HG03039 (cell line): Measurements from ENCODE around the gene PHOX2B.

Source experiments
- ATAC-seq: cut with Tn5 transposase; IDR thresholded peaks from one replicate; pipeline ENCODE4 v1.9.1; 2021; ENCODE audit warnings: mild to moderate bottlenecking, moderate library complexity; ENCODE audit not compliant: unreplicated experiment

PHOX2B gene

DNA sequence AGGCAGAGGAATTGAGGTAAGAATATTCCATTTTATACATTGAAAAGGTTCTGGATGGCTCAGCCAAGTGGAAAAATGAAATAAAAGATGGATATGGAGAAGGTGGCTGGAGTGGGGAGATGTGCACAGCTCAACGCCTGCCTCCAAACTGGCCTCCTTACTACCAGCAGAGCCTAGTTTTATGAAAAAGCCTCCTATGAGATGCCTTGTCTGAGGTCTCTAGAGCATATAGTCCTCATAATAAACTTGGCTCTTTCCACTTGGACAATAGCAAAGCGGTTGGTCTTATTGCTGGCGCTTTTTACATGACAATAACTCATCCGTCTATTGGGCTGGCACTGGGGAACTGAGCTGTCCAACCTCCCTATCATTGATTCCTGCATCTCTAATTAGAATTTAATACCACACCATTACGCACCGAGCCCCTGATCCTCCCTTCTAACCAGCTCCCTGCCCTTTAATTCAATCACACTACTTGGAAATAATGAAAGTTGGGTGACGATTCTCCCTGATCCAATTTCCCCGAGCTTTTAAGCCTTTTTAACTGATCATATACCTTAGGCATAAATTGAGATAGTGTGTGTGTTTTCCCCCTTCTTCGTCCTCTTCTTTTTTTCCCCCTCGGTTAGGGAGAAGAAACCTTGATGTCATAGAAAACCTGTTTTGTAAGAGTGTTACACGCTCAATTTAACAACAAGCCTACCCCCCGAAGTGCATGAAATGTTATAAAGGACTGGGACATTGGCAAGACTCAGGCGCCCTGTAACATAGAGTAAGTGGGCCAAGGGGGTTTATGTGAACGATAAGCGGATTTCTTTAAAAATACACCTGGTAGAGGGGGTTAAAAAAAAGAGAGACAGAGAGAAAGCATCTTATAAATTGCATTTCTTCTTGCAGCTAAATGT, at the start of gene PHOX2B:
Gene PHOX2B, minus strand, starts transcription at position 155 of the 905 bp plus-strand sequence. Its CDS starts 115 bp downstream, at position 40.
- ATAC-seq: no peak

- no peak for ATAC-seq
Measured at GRCh38 chr4:41797260-41797659, 48.7 kb upstream of the PHOX2B start.

- no peak for ATAC-seq
Measured at GRCh38 chr4:41796545-41797210, 48.2 kb upstream of the PHOX2B start.

GRCh38 chr4:41795796-41796385, 47.4 kb upstream of the PHOX2B start:
- ATAC-seq: no peak

GRCh38 chr4:41792166-41792565, 43.6 kb upstream of the PHOX2B start:
- ATAC-seq: no peak

DNA sequence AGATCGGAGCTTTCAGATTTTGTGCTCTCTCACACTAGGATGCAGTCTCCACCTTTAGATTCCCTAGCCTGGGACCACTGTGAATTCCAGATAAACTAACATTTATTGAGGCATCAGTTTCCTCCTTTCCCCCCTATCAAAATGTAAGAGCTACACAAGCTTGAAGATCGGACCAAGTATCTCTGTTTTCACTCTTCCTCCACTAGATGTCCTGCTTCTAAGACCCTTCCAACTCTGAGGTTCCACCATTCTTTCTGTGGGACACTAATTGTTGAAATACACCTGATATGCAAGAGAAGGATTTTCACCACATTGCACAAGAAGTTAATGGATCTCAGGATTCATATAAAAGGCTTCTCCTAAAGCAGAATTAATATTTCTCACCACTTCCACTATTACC, 43.0 kb upstream of the PHOX2B start:
- ATAC-seq: no peak

DNA sequence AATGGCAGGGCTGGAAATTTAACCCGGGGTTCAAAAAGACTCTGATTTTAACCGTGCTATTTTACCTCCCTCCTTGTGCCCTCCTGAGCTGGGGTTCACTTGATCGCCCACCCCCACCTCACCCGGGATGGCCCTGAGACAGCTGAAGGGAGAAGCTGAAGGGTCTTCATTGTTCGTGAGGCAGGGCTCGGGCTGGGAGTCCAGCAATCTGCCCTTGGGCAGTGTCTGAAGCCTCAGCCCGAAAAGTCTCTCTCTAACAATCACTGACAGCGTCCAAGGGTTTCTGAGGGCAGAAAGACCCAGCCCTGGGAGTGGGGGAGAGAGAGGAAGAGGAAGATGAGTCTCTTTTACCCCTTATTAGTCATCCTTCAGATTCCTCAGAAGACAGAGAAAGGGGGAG, 39.4 kb upstream of the PHOX2B start:
- no peak for ATAC-seq

GRCh38 chr4:41785665-41786064, 37.1 kb upstream of the PHOX2B start:
- ATAC-seq: no peak

GRCh38 chr4:41784191-41784979, 35.9 kb upstream of the PHOX2B start:
- no peak for ATAC-seq

DNA sequence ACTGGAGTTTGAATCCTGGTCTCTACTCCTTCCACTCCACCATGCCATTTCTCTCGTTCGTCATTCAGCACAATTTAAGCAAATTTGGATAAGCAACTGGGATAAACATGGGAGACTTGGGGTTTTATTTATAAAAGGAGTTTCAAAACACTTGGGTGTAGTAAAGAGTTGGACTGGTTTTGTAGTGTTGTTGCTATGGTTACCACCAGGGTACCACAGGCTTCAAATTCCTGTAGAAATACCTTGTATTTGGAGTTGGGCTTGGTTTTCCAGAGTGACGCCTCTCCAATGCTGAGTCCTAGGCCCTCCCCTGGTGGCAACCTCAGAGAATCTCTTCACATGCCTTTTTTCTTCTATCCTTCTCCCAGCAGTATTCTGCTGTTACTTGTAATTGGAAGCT, 27.9 kb upstream of the PHOX2B start:
- ATAC-seq: no peak

DNA sequence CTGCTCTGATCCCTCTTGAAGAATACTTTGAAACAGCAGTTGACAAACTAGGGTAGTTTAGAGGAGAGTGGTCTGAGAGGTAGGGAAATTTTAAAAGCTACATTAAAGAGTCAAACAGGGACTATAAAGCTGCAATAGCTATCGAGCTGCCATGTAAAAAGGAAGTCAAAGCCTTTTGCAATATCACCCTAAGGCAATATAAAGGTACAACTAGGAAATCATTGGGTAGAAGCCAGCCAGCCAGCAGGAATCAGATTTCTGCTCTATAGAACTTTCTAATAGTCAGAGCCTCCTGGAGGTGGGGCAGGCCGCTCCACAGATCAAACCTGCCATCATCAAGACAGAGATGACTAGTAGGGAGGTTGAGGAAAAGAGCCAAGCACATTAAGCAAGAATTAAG, 15.2 kb upstream of the PHOX2B start:
- no peak for ATAC-seq

DNA sequence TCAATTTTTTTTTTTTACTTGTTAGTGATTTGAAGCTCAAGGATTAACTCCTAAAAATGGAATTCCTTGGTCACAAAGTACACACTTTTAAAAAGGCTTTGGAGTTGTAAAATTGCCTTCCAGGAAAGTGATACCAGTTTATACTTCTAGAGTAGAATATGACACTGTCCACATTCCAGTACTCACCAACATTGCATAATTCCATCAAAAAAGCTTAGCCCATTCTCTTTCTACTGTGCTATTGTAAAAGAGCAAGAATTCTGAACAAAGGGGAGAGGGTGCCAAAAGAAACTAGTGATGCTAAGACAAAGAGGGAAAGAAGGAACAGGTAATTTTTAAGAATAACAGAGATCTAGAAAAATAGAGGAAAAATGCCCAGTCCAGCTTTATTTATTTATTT, 10.4 kb upstream of the PHOX2B start:
- no peak for ATAC-seq

DNA sequence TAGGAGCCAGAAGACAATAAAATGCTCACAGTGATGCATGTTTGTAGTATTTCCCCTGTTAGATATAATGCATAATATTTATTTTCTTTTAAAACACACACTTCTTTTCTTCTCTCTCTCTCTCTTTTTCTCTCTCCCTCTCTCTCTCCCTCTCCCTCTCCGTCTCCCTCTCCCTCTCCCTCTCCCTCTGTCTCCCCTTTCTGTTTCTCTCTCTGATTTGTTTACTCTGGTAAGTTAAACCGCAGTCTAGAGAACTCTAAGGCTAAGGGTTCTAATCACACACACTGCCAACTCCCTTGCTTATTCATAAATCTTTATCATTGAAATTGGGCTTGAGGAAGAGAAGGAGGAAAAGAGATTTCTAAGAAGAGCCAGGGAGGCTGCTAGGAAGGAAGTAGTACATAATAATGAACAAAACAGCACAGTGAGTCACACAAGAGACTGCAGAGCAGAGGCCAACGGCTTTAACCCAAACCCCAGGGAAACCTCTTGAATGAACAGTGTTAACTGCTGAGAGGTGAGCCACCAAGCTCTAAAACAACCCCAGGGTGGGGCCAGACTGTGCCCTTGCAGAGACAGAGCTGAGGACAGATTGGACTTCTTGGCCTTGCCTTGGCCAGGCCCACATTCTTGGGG, 9.1 kb upstream of the PHOX2B start:
- ATAC-seq: no peak

DNA sequence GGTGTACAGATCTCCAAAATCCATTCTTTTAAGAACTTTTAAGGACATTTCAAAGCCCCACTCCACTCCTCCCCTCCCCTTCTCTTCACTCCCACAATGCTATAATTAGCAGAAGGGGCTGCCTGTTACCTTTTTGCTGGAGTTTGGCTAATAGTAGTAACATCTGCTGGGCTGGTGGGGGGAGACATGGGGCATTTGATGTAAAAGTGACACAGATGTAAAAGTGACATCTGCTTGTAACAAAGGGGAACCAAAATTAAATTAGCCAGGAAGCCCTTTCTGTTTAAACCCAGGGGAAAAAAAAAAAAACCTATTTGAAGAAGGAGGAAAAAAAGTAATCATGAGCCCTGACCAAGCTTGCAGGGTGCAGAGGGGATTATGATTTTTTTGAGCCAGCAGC, 5.4 kb upstream of the PHOX2B start:
- ATAC-seq: no peak

DNA sequence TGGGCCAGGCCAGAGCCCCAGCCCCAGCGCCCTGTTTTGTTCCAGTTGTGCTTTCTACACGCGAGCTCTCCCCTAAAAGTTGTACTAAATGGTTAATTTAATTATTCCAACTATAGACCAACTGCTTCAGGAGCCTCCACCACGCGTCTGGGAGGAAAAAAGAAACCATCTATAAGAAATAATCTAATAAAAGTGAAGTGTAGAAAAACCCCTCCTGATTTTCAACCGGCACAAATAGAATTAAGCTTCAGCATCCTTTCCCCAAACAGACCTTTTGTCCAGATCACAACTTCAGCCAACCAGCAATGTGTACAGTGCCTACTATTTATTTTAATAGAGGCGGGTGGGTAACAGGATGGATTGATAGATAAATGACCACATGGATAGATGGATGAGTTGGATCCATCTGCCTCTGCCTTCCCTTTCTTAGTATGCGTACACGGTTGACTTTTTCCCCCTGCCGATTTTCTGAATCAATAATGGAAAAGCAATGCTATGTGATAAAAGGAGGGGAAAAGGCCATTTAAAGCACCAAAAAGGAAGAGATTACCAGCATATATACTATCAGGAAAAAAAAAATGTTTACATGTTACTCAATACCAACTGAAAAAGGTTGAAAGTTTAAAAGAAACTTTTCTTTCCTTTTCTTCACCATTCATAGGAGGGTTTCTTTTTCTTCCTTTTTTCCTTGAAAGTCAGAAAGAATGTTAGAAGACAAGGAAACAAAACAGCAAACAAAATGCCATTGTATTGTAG, 3.7 kb upstream of the PHOX2B start:
- ATAC-seq: no peak

DNA sequence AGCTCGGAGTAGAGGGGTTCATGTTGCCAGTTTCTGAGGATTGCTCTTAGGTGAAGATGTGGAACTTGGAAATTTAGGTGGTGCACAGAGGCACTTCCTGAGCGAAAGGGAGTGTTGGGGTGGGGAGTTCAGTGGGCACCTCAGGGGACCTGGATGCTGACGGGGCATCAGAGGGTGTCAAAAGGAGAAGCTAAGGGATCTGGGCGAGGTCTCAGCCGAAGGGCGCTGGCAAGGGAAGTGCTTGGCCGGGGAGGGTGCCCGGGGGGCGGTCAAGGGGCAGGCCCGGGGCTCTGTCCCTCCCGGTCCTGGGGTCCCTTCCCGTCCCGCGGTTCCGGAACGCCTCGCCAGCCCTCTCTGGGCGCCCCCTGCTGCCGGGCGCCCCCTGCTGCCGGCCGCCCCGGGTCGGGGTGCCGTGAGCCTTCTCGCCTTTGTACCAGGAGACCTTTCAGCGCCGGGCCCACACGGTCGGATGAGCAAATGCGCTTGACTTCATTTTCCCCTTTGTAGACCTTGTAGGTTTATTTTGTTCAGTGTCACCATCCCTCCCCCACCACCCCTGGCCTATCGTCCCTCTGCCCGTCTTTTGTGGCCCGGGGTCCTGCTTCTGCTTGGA, 3.0 kb upstream of the PHOX2B start:
- no peak for ATAC-seq

DNA sequence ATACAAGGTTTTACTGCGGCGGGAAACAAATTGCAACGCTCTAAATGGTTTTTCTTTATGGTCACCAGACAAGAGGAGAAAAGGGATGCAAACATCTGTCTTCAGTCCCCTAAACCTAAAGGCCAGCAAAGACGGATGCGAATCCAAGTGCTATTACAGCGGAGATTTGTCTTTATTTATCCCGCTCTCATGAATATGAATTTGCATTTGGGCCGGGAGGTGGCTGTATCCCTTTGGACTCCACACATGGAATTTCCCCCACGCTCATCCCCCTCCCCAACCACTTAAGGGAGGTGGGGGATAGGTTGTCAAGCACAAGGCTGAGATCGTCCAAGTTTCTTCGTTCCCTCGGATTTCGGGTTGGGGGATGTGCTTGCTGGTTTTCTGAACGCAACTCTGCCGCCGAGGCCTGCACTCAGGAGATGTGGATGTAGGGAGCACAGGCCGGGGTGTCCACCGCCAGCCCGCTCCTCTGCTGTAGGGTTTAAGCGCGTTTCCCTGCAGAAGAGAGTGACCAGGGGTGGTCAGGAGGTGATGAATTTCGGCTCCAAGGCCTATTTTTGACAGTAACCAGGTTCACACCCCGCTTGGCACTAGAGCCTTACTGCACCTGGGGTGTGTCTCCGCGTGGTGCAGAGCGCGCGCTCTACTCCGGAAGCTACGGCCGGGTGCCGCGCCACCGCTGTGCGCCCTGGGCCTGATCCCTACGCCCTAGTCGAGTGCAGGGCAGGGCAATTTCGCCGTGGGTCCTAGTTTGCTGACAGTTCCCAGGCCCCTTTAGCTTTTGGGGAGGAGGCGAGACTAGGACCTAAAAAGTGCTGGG, 2.3 kb upstream of the PHOX2B start:
- no peak for ATAC-seq

DNA sequence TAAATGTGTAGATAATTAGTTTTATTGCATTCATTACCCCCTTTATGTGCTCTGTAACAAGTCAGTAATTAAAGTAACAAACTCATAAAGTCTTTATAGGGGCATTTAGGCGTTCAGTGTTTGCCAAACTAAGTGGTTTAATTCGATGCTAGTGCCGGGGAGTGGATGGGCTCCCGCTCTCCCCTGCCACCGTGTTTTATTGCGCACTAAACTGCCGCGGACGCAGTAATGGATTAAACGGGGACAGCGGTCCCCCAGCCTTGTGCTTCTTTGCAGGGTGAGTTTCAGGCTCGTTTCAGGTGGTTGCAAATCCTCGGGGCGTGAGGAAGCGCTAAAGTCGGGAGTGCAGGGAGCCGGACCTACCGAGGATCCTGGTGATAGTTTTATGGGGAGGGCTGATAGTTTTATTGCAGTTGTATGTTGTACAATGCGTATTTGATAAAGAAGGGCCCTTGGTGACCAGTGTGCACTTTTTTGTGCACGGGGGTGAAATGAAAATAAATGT, 1.6 kb upstream of the PHOX2B start:
- ATAC-seq: no peak
